WTC11 (cell line): ENCODE data around the gene ERH. TPM values are rescaled to one million over a fixed set of nuclear protein-coding genes. Genes with fewer than 3 reads are reported as not detected.

Experiments used
- ATAC-seq: fragments of 200-7000 bp; cut with Tn5 transposase; 2 replicates; pipeline ENCODE4 v1.10.0; 2021; ENCODE audit warnings: mild to moderate bottlenecking, moderate library complexity
- CTCF ChIA-PET: fragments of 300-600 bp; sonication (Branson Sonifier 250); formaldehyde crosslinking; loops from one replicate; lab custom pipeline; 2021; ENCODE audit warnings: antibody characterized with exemption; lab: Charles Lee
- POLR2A ChIA-PET: fragments of 350-600 bp; sonication (Branson Sonifier 250); formaldehyde crosslinking; loops from one replicate; lab custom pipeline; 2021; ENCODE audit warnings: antibody characterized with exemption; lab: Charles Lee
- DNase-seq: peaks from one replicate; pipeline ENCODE4 v3.0.0; 2021; ENCODE audit warnings: low spot score
- H3K27ac Mint-ChIP-seq: 2 replicates; pipeline ENCODE4 v1.8.0; 2021; ENCODE audit warnings: mixed read lengths
- H3K27me3 Mint-ChIP-seq: 2 replicates; pipeline ENCODE4 v1.8.0; 2021; ENCODE audit warnings: low read depth, mild to moderate bottlenecking, moderate library complexity, mixed read lengths
- H3K36me3 Mint-ChIP-seq: 2 replicates; pipeline ENCODE4 v1.8.0; 2021; ENCODE audit warnings: mixed read lengths
- H3K4me1 Mint-ChIP-seq: 2 replicates; pipeline ENCODE4 v1.8.0; 2022; ENCODE audit warnings: mixed read lengths
- H3K4me3 Mint-ChIP-seq: 2 replicates; pipeline ENCODE4 v1.8.0; 2021; ENCODE audit warnings: mild to moderate bottlenecking, moderate library complexity, mixed read lengths
- H3K9me3 Mint-ChIP-seq: 2 replicates; pipeline ENCODE4 v1.8.0; 2021; ENCODE audit warnings: mixed read lengths
- ATF6 ChIP-seq: sonication (generic); formaldehyde crosslinking; IDR thresholded peaks from 2 replicates; pipeline ENCODE4 v1.8.1; 2023; ENCODE audit warnings: mild to moderate bottlenecking, missing genetic modification reagents
- CREM ChIP-seq: sonication (generic); formaldehyde crosslinking; IDR thresholded peaks from 2 replicates; pipeline ENCODE4 v1.8.1; 2022; ENCODE audit warnings: mild to moderate bottlenecking, missing genetic modification reagents, moderate library complexity
- E2F5 ChIP-seq: sonication (generic); formaldehyde crosslinking; IDR thresholded peaks from 2 replicates; pipeline ENCODE4 v1.8.1; 2022; ENCODE audit warnings: mild to moderate bottlenecking, moderate library complexity, missing genetic modification reagents
- ELF4 ChIP-seq: sonication (generic); formaldehyde crosslinking; IDR thresholded peaks from 2 replicates; pipeline ENCODE4 v1.8.1; 2022; ENCODE audit warnings: low read depth, mild to moderate bottlenecking, moderate library complexity, missing genetic modification reagents
- EMX1 ChIP-seq: fragments of 250-450 bp; sonication (Bioruptor Pico); IDR thresholded peaks from 2 replicates; pipeline ENCODE4 v1.8.0; 2021; ENCODE audit warnings: mild to moderate bottlenecking
- ERG ChIP-seq: fragments of 250-450 bp; sonication (Bioruptor Pico); IDR thresholded peaks from 2 replicates; pipeline ENCODE4 v1.8.0; 2021; ENCODE audit warnings: mild to moderate bottlenecking
- ETV6 ChIP-seq: sonication (generic); formaldehyde crosslinking; IDR thresholded peaks from 2 replicates; pipeline ENCODE4 v1.8.1; 2022; ENCODE audit warnings: mild to moderate bottlenecking, missing genetic modification reagents
- FOXP4 ChIP-seq: sonication (generic); formaldehyde crosslinking; IDR thresholded peaks from 2 replicates; pipeline ENCODE4 v1.8.0; 2022; ENCODE audit warnings: mild to moderate bottlenecking, missing genetic modification reagents
- GTF2I ChIP-seq: fragments of 250-450 bp; sonication (Bioruptor Pico); conservative IDR thresholded peaks from 2 replicates; pipeline ENCODE4 v1.4.0; 2021; ENCODE audit warnings: mild to moderate bottlenecking
- JAZF1 ChIP-seq: fragments of 250-450 bp; sonication (Bioruptor Pico); IDR thresholded peaks from 2 replicates; pipeline ENCODE4 v1.9.0; 2021; ENCODE audit warnings: moderate library complexity, mild to moderate bottlenecking, inconsistent platforms
- KAT7 ChIP-seq: sonication (generic); formaldehyde crosslinking; IDR thresholded peaks from 2 replicates; pipeline ENCODE4 v1.8.1; 2023; ENCODE audit warnings: missing genetic modification reagents, mild to moderate bottlenecking, borderline replicate concordance
- NFYB ChIP-seq: sonication (generic); formaldehyde crosslinking; conservative IDR thresholded peaks from 2 replicates; pipeline ENCODE4 v1.8.0; 2022; ENCODE audit warnings: low read depth, missing genetic modification reagents
- NR2C2 ChIP-seq: sonication (generic); formaldehyde crosslinking; IDR thresholded peaks from 2 replicates; pipeline ENCODE4 v1.8.0; 2022; ENCODE audit warnings: mild to moderate bottlenecking, missing genetic modification reagents
- PRDM15 ChIP-seq: sonication (generic); formaldehyde crosslinking; IDR thresholded peaks from 2 replicates; pipeline ENCODE4 v1.8.0; 2022; ENCODE audit warnings: missing genetic modification reagents
- PREB ChIP-seq: sonication (generic); formaldehyde crosslinking; IDR thresholded peaks from 2 replicates; pipeline ENCODE4 v1.8.1; 2022; ENCODE audit warnings: mild to moderate bottlenecking, missing genetic modification reagents, moderate library complexity, borderline replicate concordance
- SMAD4 ChIP-seq: sonication (generic); formaldehyde crosslinking; IDR thresholded peaks from 2 replicates; pipeline ENCODE4 v1.8.0; 2022; ENCODE audit warnings: mild to moderate bottlenecking, missing genetic modification reagents
- TEAD1 ChIP-seq: sonication (generic); formaldehyde crosslinking; IDR thresholded peaks from 2 replicates; pipeline ENCODE4 v1.8.0; 2022; ENCODE audit warnings: mild to moderate bottlenecking, missing genetic modification reagents
- TEAD4 ChIP-seq: sonication (generic); formaldehyde crosslinking; IDR thresholded peaks from 2 replicates; pipeline ENCODE4 v1.8.0; 2022; ENCODE audit warnings: mild to moderate bottlenecking, missing genetic modification reagents
- ZNF263 ChIP-seq: sonication (generic); formaldehyde crosslinking; IDR thresholded peaks from 2 replicates; pipeline ENCODE4 v1.8.1; 2022; ENCODE audit warnings: low read depth, mild to moderate bottlenecking, moderate library complexity, missing genetic modification reagents
- ZNF317 ChIP-seq: sonication (generic); formaldehyde crosslinking; IDR thresholded peaks from 2 replicates; pipeline ENCODE4 v1.8.1; 2023; ENCODE audit warnings: low read depth, mild to moderate bottlenecking, moderate library complexity, missing genetic modification reagents, borderline replicate concordance
- ZNF425 ChIP-seq: fragments of 250-450 bp; sonication (Bioruptor Pico); conservative IDR thresholded peaks from 2 replicates; pipeline ENCODE4 v1.9.0; 2021; ENCODE audit warnings: mild to moderate bottlenecking
- ZNF671 ChIP-seq: fragments of 250-450 bp; sonication (Bioruptor Pico); IDR thresholded peaks from 2 replicates; pipeline ENCODE4 v1.8.0; 2021; ENCODE audit warnings: mild to moderate bottlenecking
- total RNA-seq: library from RNA; stranded (reverse); gene quantifications from 3 replicates; pipeline ENCODE4 v1.2.3, GENCODE V29; 2021

ERH gene
- total RNA-seq, 1 experiment from 2014 or later = 363 TPM

- no peak overlapping the region for H3K27ac Mint-ChIP-seq
- no peak for TF ChIP-seq SMAD4 (CRISPR knock-in tag)
- no peak for TF ChIP-seq ETV6 (CRISPR knock-in tag)
- TF ChIP-seq ZNF425 (CRISPR knock-in tag) = no peak
- no peak for TF ChIP-seq E2F5
- no peak for TF ChIP-seq ELF4 (CRISPR knock-in tag)
- no peak for TF ChIP-seq ERG
- no peak for TF ChIP-seq NR2C2
- no peak for TF ChIP-seq NFYB (CRISPR knock-in tag)
- TF ChIP-seq JAZF1 = no peak
- TF ChIP-seq CREM (CRISPR knock-in tag) = no peak
- TF ChIP-seq ZNF671 (CRISPR knock-in tag) = no peak
- no peak for TF ChIP-seq TEAD1 (CRISPR knock-in tag)
- DNase-seq (no peak), ATAC-seq (no peak)
- POLR2A ChIA-PET = no interaction called here
- H3K4me3 Mint-ChIP-seq = no peak overlapping the region
- H3K9me3 Mint-ChIP-seq = peaks cover 14% of the 10 kb centered on the region
- CTCF ChIA-PET = interaction anchor here (1.4 kb wide), 1 partner anchor 122 kb away, joined by 3 read pairs; no protein-coding TSS in a partner anchor
- H3K27me3 Mint-ChIP-seq = no peaks in the 10 kb centered on the region; the same call in 1 of the 2 replicates
- H3K36me3 Mint-ChIP-seq = peaks cover 11% of the 10 kb centered on the region
- peaks cover 3% of the 10 kb centered on the region for H3K4me1 Mint-ChIP-seq
Measured at GRCh38 chr14:69413483-69413882, 15.4 kb upstream of the ERH start.

GRCh38 chr14:69408331-69408960 is 10.3 kb upstream of the ERH start:
- no peaks in the 10 kb centered on the region for H3K36me3 Mint-ChIP-seq
- no peak for ATAC-seq
- H3K4me1 Mint-ChIP-seq = no peaks in the 10 kb centered on the region
- POLR2A ChIA-PET = no interaction called here
- H3K27ac Mint-ChIP-seq = no peak overlapping the region
- no peaks in the 10 kb centered on the region for H3K9me3 Mint-ChIP-seq
- CTCF ChIA-PET = no interaction called here
- DNase-seq = no peak
- H3K4me3 Mint-ChIP-seq = no peak overlapping the region
- H3K27me3 Mint-ChIP-seq = no peaks in the 10 kb centered on the region
- TF ChIP-seq FOXP4 (CRISPR knock-in tag) (no peak), KAT7 (CRISPR knock-in tag) (no peak), TEAD4 (CRISPR knock-in tag) (no peak), ZNF263 (CRISPR knock-in tag) (no peak), ATF6 (no peak), PRDM15 (CRISPR knock-in tag) (no peak), PREB (no peak), ZNF317 (no peak), GTF2I (CRISPR knock-in tag) (no peak), EMX1 (CRISPR knock-in tag) (no peak)
